WERI-Rb-1 (cell line): ENCODE results near the gene GFRA1.
A peak's percentile ranks its signal among the peaks of the same experiment; 100 is the strongest.

Experiments used
- DNase-seq: peaks from one replicate; pipeline ENCODE4 v3.0.0-alpha.2; 2020
- H3K27ac ChIP-seq: fragments of 250-450 bp; sonication (Bioruptor Pico); 2 replicates; pipeline ENCODE4 v1.5.1; 2020; ENCODE audit warnings: mild to moderate bottlenecking, moderate library complexity
- H3K27me3 ChIP-seq: fragments of 250-450 bp; sonication (Bioruptor Pico); 2 replicates; pipeline ENCODE4 v1.5.1; 2021; ENCODE audit warnings: mild to moderate bottlenecking, low read depth, moderate library complexity; ENCODE audit not compliant: insufficient read depth, severe bottlenecking
- H3K36me3 ChIP-seq: fragments of 250-450 bp; sonication (Bioruptor Pico); 2 replicates; pipeline ENCODE4 v1.5.1; 2020; ENCODE audit warnings: mild to moderate bottlenecking, moderate library complexity
- H3K4me3 ChIP-seq: 2 replicates; pipeline ENCODE4 v1.5.1; 2011; ENCODE audit warnings: low read depth, mild to moderate bottlenecking, control low read depth, low read length
- H3K9me3 ChIP-seq: fragments of 250-450 bp; sonication (Bioruptor Pico); 2 replicates; pipeline ENCODE4 v1.5.1; 2021; ENCODE audit warnings: mild to moderate bottlenecking, moderate library complexity; ENCODE audit not compliant: severe bottlenecking
- TF ChIP-seq, protein P1 (sequence below): IDR thresholded peaks from 2 replicates; pipeline ENCODE4 v1.5.1; 2011; ENCODE audit warnings: low read depth, mild to moderate bottlenecking, control low read depth, inconsistent platforms, low read length

GFRA1 gene

DNA sequence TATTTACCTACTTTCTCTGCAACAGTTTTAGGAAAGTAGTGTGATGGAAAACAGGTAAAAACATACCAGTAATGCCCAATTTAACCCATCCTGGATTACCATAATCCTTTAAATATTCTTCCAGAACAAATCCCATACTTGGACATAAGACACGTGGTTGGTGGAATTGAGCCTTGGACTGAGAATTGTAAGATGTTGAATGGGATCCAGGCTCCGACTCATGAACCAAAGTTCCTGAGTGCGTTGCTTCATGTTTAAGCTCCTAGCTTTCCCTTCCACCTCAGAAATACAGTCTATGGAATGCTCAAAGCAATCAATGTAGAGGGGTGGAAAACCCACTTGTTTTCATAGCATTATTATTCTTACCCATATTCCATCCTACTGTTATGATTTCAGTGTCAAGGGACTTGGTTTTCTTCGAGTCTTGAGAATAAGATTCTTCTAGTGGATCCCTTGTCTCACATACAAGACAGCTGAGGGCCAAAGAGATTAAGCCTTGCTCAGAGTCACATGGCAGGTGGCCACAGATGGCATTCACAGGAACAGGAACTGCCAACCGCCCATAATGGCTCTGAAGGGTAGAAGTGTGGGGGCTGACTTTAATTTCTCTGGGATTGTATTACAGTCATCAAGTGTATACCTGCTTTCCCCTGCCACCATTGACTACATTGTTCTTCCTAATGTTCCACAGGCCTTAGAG, 171.2 kb downstream of the GFRA1 start:
- TF ChIP-seq, protein P1, sequence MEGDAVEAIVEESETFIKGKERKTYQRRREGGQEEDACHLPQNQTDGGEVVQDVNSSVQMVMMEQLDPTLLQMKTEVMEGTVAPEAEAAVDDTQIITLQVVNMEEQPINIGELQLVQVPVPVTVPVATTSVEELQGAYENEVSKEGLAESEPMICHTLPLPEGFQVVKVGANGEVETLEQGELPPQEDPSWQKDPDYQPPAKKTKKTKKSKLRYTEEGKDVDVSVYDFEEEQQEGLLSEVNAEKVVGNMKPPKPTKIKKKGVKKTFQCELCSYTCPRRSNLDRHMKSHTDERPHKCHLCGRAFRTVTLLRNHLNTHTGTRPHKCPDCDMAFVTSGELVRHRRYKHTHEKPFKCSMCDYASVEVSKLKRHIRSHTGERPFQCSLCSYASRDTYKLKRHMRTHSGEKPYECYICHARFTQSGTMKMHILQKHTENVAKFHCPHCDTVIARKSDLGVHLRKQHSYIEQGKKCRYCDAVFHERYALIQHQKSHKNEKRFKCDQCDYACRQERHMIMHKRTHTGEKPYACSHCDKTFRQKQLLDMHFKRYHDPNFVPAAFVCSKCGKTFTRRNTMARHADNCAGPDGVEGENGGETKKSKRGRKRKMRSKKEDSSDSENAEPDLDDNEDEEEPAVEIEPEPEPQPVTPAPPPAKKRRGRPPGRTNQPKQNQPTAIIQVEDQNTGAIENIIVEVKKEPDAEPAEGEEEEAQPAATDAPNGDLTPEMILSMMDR = no peak
- Histone ChIP-seq H3K36me3 (no peaks in the 10 kb centered on the region), H3K4me3 (no peak overlapping the region), H3K27me3 (no peaks in the 10 kb centered on the region), H3K9me3 (peaks cover 2% of the 10 kb centered on the region), H3K27ac (no peak overlapping the region)
- no peak for DNase-seq

DNA sequence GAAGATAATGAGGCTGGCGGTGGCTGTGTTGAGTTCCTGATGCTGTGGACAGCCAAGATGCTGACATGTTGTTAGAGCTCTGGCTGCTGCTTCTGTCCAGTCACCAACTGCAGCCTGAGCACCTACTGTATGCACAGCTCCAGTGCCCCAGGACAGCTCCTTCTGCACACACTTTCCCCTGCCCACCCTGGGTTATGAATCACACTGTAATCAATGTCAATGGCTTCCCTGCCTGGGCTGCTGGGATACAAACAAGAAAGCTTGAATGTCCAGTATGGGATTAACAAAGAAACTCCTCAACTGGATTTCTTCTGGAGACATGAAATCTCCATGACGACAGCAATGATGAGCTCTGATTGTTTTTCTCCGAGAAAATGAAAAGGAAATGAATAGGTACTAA, 172.0 kb downstream of the GFRA1 start:
- DNase-seq = no peak
- Histone ChIP-seq H3K27ac (no peak overlapping the region), H3K36me3 (no peaks in the 10 kb centered on the region), H3K27me3 (no peaks in the 10 kb centered on the region), H3K9me3 (peaks cover 2% of the 10 kb centered on the region), H3K4me3 (no peak overlapping the region)
- TF ChIP-seq, protein P1 = no peak

DNA sequence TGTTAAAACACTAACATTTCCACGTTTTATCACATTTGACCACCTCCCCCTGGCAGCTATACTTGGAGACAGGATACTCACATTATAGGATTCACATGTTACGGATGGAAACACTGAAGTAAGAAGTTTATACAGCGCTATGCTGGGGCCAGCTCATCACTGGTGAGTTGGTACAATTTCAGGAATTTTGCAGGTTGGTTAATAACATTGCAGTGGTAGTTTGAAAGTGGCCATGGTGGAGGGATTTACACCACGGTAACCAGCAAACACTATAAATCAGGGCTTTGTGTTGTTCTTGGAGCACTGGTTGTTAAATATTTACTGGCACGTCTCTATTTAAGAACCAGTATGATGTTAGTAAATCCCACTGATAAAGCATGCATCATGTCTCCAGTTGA, 174.0 kb downstream of the GFRA1 start:
- Histone ChIP-seq H3K4me3 (no peak overlapping the region), H3K36me3 (no peaks in the 10 kb centered on the region), H3K27ac (no peak overlapping the region), H3K27me3 (no peaks in the 10 kb centered on the region), H3K9me3 (peaks cover 2% of the 10 kb centered on the region)
- DNase-seq = no peak
- TF ChIP-seq, protein P1 = no peak

DNA sequence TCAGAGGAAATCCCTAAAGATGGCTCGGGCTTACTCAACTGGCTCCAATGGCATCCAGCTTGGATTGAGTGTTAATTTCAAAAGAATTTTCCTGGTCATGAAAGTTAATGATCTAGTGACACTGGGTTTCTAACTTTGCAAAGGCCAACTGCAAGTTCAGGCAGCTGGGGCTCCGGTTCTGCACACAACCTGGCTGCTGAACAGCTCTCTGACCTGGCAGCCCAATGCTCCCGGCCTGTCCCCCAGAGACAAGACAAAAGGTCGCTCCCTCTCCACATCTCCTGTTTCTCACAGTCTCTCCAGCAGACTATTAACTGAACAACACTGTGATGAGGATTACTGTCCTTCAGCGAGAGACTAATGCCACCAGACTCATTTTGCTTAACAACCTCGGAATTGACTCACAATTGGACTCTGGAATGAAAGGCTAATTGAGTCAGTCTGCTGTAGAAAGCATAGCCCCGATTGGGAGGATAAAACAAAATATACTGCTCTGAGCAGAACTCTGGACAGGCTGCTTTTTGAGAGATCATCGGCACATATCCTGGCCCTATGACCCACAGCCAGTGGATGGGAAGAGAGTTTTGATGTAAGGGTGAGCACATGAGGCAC, 174.5 kb downstream of the GFRA1 start:
- H3K9me3 ChIP-seq = peaks cover 2% of the 10 kb centered on the region
- H3K27me3 ChIP-seq = no peaks in the 10 kb centered on the region
- H3K4me3 ChIP-seq = no peak overlapping the region
- H3K36me3 ChIP-seq = no peaks in the 10 kb centered on the region
- TF ChIP-seq, protein P1 = no peak
- no peak for DNase-seq
- no peak overlapping the region for H3K27ac ChIP-seq

DNA sequence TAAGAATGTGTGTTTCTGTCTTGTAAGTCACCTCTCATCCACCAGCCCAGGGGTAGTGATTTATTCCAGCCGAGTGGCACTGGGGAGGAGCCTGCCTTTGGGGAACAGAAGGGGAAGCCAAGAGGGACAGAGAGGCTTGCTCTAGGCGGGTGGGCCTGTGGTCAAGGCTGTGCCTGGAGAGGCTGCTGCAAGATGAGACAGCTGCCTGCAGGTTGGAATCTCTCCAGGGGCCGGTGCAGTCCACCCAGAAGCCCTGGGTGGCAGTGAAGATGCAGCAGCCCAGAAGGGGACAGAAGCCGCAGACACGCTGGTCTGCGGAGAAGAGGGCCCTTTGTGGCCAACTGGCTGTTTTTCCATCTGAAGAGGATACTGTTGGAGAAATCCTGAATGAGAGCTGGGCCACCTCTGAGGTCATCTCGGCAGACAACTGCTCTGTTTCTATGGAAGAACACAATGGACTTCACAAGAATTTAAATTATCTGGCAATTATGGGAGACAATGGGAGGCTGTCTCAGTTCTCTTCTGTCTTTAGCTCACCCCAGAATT, 175.7 kb downstream of the GFRA1 start:
- Histone ChIP-seq H3K4me3 (no peak overlapping the region), H3K36me3 (no peaks in the 10 kb centered on the region), H3K27ac (peak overlapping the region; percentile 23), H3K27me3 (no peaks in the 10 kb centered on the region), H3K9me3 (peaks cover 2% of the 10 kb centered on the region)
- TF ChIP-seq, protein P1 = 0 out of 2 replicates have a peak, but pooled peaks have one; percentile 11
- DNase-seq = peak; percentile 73
